A673 (cell line): ENCODE results near the gene EPAS1. TPM values are rescaled to one million over a fixed set of nuclear protein-coding genes. Genes with fewer than 3 reads are reported as not detected.

ENCODE experiments used
- BruUV-seq: library from RNA; stranded (reverse); fragments of 400-500 nt; replicated peaks from 2 replicates; lab custom pipeline; 2021; lab: Mats Ljungman, UMichigan
- CTCF ChIA-PET: fragments of 300-600 bp; sonication (Branson Sonifier 250); formaldehyde crosslinking; loops from one replicate; lab custom pipeline; 2022; ENCODE audit warnings: antibody characterized with exemption; lab: Charles Lee
- POLR2A ChIA-PET: fragments of 300-600 bp; sonication (Branson Sonifier 250); formaldehyde crosslinking; loops from one replicate; lab custom pipeline; 2022; ENCODE audit warnings: antibody characterized with exemption; ENCODE audit not compliant: low non-redundant PET; lab: Charles Lee
- DNase-seq: peaks from one replicate; pipeline ENCODE4 v3.0.0-alpha.2; 2015; ENCODE audit warnings: low spot score
- H3K27ac ChIP-seq: fragments of 200-600 bp; sonication (generic); 2 replicates; pipeline ENCODE4 v1.5.1; 2016; ENCODE audit warnings: mixed run types, low read depth, mild to moderate bottlenecking, mixed read lengths, antibody characterized with exemption, low read length; ENCODE audit not compliant: poor library complexity, severe bottlenecking
- H3K27me3 ChIP-seq: fragments of 200-600 bp; sonication (generic); replicated peaks from 2 replicates; pipeline ENCODE4 v1.6.1; 2017; ENCODE audit warnings: mixed run types, low read depth, mild to moderate bottlenecking, mixed read lengths, antibody characterized with exemption, low read length; ENCODE audit not compliant: insufficient read depth, poor library complexity
- H3K36me3 ChIP-seq: fragments of 200-600 bp; sonication (generic); 2 replicates; pipeline ENCODE4 v1.6.1; 2016; ENCODE audit warnings: mixed run types, mild to moderate bottlenecking, mixed read lengths, antibody characterized with exemption, low read length; ENCODE audit not compliant: insufficient read depth, poor library complexity, severe bottlenecking
- H3K4me1 ChIP-seq: fragments of 200-600 bp; sonication (generic); 2 replicates; pipeline ENCODE4 v1.6.1; 2017; ENCODE audit warnings: mixed run types, mild to moderate bottlenecking, mixed read lengths, antibody characterized with exemption, low read length; ENCODE audit not compliant: insufficient read depth, poor library complexity, severe bottlenecking
- H3K4me3 ChIP-seq: fragments of 200-600 bp; sonication (generic); 2 replicates; pipeline ENCODE4 v1.5.1; 2016; ENCODE audit warnings: low read depth, mixed run types, mild to moderate bottlenecking, mixed read lengths, low read length; ENCODE audit not compliant: poor library complexity, severe bottlenecking
- H3K9me3 ChIP-seq: fragments of 200-600 bp; sonication (generic); 2 replicates; pipeline ENCODE4 v1.6.1; 2016; ENCODE audit warnings: mixed run types, low read depth, mild to moderate bottlenecking, mixed read lengths, antibody characterized with exemption, low read length; ENCODE audit not compliant: poor library complexity, severe bottlenecking
- CTCF ChIP-seq: fragments of 300-800, 200-600 bp; sonication (generic); conservative IDR thresholded peaks from 2 replicates; pipeline ENCODE4 v1.5.1; 2017; ENCODE audit warnings: low read depth, mild to moderate bottlenecking, antibody characterized with exemption, low read length, moderate library complexity, mixed read lengths
- EZH2 ChIP-seq: fragments of 200-600 bp; sonication (generic); IDR thresholded peaks from 2 replicates; pipeline ENCODE4 v1.6.1; 2017; ENCODE audit warnings: borderline replicate concordance, low read depth, mild to moderate bottlenecking, mixed read lengths, antibody characterized with exemption, low read length; ENCODE audit not compliant: poor library complexity, severe bottlenecking
- intact Hi-C: fragments of 100-400 bp; cut with micrococcal nuclease; formaldehyde crosslinking; loops from one replicate; pipeline ENCODE4 v1.10.0; 2022; ENCODE audit not compliant: unreplicated experiment
- total RNA-seq: library from RNA; stranded (reverse); gene quantifications from 2 replicates; pipeline ENCODE4 v1.2.3, GENCODE V29; 2021

EPAS1 gene
- total RNA-seq, 1 experiment from 2014 or later, result 0.41 TPM

- Histone ChIP-seq H3K9me3 (no peaks in the 10 kb centered on the region), H3K27ac (no peak overlapping the region), H3K27me3 (peaks cover 27% of the 10 kb centered on the region), H3K36me3 (no peaks in the 10 kb centered on the region), H3K4me3 (no peak overlapping the region), H3K4me1 (no peaks in the 10 kb centered on the region)
- no TSS peak for BruUV-seq
- DNase-seq, result no peak
- intact Hi-C loops, result no loop called here
- POLR2A ChIA-PET, result no interaction called here
- no peak for TF ChIP-seq CTCF
- TF ChIP-seq EZH2, result no peak
- CTCF ChIA-PET, result no interaction called here
These were observed 102.8 kb downstream of the EPAS1 start for GRCh38 chr2:46400016-46400415.

- no TSS peak for BruUV-seq
These were observed 105.7 kb downstream of the EPAS1 start for GRCh38 chr2:46402874-46403273.

GRCh38 chr2:46404181-46404759 lies 107.1 kb downstream of the EPAS1 start:
- Histone ChIP-seq H3K4me3 (no peak overlapping the region), H3K9me3 (no peaks in the 10 kb centered on the region), H3K36me3 (no peaks in the 10 kb centered on the region), H3K27ac (no peak overlapping the region), H3K27me3 (peaks cover 14% of the 10 kb centered on the region), H3K4me1 (no peaks in the 10 kb centered on the region)
- POLR2A ChIA-PET, result no interaction called here
- intact Hi-C loops, result no loop called here
- TF ChIP-seq EZH2 (no peak), CTCF (no peak)
- no TSS peak for BruUV-seq
- DNase-seq, result no peak
- CTCF ChIA-PET, result no interaction called here

More at GRCh38 chr2:46402874-46403273, 105.7 kb downstream of the EPAS1 start:
- Histone ChIP-seq H3K36me3 (no peaks in the 10 kb centered on the region), H3K27ac (no peak overlapping the region), H3K9me3 (no peaks in the 10 kb centered on the region), H3K4me1 (no peaks in the 10 kb centered on the region), H3K27me3 (peaks cover 22% of the 10 kb centered on the region), H3K4me3 (no peak overlapping the region)
- intact Hi-C loops, result no loop called here
- no peak for DNase-seq
- ChIA-PET CTCF (no interaction called here), POLR2A (no interaction called here)
- no peak for TF ChIP-seq CTCF
- no peak for TF ChIP-seq EZH2
